Stimulated activated CD4-positive, alpha-beta T cell treated with anti-CD3 and anti-CD28 coated beads, TNF-alpha, amount 100 ng/mL, for 48 hours (primary cell): ENCODE results near the gene GGTA1.
A peak's percentile ranks its signal among the peaks of the same experiment; 100 is the strongest.
"Not testable (repeated sequence)": the region's sequence is repeated elsewhere in the genome, so short reads cannot be mapped to it uniquely, and the experiment has no call there.

ENCODE experiments used
- DNase-seq, 3 donors: peaks; one replicate each; pipeline ENCODE4 v3.0.0-alpha.2; 2020; ENCODE audit warnings: low read depth in 3 of 3

GGTA1 gene

DNA sequence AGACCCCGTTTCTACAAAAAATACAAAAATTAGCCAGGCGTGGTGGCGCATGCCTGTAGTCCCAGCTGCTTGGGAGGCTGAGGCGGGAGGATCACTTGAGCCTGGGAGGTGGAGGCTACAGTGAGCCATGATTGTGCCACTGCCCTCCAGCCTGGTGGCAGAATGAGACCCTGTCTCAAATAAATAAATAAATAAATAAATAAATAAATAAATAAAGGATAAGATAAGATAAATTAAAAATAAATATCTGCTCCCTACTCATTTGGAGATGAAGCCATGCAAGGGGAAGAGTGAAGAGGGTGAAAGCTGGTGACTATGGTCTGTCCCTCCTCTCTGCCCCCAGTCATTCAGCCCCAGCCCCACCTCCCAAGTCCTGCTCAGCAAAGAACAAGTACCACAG lies 41.2 kb downstream of the GGTA1 start:
- not testable (repeated sequence) for DNase-seq

DNA sequence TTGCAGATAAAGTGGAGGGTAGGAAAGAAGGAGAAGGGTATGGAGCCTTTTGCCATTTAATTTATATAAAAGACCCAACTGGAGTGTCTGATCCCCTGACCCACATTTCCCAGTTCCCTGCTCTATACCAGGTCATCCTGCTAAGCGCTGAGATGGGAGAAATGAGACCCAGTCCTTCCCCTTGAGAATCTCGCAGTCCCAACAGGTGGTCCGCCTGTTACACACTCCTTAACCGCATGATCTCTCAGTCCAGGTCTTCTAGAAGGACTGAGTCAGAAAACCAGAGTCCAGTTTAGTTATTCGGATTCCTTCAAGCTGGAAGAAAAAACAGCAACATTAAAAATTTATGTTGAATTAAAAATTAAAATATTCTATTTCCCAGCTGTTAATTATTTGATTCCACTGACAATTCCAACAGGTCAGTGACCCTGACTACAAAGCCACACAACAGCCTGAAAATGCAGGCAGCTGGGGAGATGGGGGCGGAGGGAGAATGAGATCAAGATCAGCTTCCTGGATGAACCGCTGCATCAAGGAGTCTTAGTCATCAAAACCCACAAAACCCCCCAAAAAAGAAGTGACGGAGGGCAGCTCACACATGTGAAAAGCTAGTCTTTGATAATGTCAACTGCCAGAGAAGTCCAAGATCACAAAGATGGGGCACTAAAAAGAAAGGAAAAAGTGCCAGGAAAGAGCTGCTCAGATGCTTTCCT lies 44.0 kb downstream of the GGTA1 start:
- DNase-seq: peak; percentile 1 to 10 (median 8)

DNA sequence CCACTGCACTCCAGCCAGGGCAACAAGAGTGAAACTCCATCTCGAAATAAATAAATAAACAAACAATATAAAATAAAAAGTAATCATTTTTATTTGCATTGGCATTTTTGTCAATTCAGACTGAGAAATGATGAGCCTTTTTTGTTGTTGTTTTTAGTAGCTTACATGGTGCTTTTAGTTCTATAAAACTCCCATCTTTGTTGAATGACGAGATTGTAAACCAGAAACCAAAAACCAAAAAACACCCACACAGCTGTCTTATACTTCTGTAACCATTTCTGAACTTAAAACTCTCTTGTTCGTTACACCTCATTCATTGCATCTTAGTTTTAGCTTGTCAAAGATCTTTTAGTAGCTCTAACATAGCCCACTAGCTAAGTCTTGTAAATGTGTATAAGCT lies 44.7 kb downstream of the GGTA1 start:
- DNase-seq: no peak

DNA sequence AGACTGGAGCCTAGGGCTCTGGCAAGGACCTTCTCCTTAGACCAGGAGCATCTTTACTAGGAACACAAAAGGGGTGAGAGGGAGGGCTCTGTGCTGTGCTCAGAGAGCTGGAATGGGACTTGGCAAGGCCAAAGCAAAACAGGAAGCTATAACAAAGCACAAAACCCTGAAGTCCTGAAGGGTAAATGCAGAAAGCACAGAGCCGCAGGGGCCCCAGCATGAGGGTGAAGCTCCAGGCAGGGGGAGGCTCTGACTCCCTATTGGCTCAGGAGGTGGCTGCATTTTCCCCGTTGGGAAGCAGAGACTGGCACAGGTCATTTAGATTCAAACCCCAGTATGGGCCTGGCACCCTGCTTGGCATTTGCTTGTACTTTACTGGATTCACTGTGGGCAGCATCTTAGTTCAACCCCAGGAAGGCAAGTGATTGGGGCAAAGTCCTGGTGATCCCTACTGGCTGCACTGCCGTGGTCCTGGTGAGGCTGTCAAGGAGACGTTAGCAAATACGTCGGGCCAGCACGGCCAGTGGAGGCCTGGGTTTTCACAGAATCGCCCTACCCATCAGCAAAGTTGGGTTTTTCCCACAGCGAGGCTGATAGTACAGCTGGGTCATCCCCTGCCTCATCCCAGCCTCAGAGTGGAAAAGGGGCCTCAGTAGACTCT lies 46.3 kb downstream of the GGTA1 start:
- no peak for DNase-seq

DNA sequence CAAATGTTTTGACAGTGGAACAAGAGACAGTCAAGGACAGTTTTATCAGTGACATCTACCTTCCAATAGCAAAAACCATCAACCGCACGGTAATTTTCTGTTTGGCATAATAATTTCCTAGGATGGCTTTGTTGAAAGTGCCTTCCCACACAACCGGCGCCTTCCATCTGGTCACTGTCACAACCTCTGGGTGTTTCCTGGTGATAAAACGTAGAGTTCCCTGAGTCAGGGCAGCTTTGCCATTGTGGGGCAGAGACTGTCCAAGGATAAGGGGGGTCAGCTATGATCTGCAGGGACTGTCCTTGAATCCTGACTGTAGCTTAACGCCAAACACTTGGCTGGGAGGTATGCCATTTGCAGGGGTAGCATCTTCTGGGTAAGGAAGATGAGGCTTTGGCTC lies 47.6 kb downstream of the GGTA1 start:
- DNase-seq: no peak

DNA sequence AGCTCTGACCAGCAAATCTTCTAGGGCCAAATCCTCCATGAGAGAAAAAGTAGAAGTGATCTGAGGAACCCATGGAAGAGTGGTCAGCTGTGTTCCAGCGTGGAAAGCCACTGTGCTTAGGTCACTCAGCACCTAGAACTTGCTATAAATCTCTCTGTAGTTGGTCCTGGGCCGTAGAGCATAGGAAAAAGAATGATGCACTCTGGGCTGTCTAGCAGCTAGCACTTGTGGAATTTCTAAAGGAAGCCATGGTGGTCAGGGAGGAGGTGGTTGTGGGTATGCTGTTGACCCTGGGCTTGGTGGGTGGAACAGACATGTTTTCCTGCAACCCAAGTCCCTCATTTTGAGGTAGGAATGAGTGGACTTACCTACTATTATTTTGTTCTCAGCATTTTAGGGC lies 48.1 kb downstream of the GGTA1 start:
- no peak for DNase-seq

DNA sequence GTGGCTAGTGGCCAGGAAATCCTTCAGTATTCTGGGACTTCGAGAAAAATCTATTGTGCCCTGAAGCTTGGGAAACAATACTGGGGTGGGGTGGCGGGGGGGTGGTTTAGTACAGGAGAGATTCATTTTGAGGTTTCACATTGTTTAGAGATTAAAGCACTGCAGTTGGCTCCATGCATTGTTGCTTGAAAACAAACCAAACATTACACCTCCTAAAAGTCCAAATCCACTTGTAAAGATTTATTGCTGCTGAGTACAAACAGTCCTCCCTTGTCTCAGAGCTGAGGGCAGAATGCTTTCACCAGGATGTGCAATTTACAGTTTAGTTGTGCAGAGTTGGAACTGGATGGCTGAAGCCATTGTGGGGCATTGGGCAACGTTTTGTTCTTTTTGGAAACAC lies 49.4 kb downstream of the GGTA1 start:
- no peak for DNase-seq

DNA sequence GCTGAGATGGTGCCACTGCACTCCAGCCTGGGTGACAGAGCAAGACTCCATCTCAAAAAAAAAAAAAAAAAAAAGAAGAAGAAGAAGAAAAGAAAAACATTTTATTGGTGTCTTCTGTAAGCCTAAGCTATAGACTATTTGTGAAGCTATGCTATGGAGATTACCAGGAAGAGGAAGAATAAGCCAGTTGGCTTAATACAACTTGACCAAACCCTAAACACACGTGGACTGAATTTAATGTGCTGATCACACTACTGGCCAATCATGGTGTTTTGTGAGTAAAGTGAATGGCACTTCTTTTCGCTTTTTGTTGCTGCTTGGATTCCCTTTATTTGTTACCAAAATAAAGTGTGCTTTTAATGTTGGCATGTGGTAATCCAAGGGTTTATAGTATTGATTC lies 49.9 kb downstream of the GGTA1 start:
- DNase-seq: no peak

DNA sequence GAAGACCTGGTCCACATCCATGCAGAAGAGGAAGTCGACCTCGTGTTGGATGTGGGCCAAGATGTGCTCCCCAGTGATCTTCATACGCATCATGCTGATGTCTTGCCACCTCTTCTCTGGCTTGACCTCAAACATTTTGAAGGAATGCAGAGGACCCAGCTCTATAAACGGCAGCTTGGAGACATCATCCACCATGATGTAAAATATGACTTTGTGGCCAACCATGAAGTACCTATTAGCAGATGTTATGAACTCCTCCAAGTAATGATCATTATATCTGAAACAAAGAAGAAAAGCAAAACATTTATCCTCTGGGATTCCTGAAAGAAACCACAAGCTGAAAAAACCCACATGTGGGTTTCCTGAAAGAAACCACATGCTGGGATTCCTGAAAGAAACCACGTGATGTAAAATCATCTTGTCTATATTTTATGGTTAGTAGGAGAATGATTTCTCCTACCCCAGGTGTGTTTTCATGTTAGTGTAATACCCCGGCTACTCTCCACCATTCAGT lies 52.3 kb downstream of the GGTA1 start:
- DNase-seq: no peak

DNA sequence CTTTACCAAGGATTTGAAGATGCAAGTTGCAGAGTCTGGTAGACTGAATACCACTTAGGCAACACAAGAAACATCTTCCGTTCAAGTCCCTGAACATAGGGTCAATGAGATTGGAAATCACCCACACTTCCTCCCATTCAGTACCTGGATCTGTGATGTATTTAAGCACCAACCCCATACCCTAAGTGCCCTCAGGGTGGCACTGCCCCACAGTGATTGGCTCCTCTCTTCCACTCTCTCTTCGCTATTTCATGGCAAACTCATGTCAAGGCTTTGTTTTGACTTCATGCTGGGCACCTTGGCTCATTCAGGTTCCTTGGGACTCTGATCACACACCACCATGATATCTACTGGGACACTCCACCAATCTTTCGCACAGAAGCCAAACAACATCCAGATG lies 53.7 kb downstream of the GGTA1 start:
- no peak for DNase-seq

DNA sequence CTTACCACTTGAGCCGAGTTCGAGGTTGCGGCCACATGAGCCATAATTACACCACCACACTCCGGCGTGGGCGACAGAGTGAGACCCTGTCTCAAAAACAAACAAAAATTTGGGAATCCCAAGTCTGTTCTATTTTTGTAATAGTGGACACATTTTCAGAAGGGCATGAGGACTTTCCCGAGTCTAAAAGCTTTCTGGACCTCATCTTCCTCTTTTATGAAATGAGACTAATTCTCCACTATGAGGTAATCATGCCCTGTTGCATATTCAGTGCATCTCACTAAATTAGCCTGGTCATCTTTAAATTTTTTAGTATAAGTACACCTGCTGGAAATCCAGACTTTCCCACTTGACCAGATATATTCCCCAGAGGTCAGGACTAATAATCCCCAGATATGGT lies 55.7 kb downstream of the GGTA1 start:
- no peak for DNase-seq

DNA sequence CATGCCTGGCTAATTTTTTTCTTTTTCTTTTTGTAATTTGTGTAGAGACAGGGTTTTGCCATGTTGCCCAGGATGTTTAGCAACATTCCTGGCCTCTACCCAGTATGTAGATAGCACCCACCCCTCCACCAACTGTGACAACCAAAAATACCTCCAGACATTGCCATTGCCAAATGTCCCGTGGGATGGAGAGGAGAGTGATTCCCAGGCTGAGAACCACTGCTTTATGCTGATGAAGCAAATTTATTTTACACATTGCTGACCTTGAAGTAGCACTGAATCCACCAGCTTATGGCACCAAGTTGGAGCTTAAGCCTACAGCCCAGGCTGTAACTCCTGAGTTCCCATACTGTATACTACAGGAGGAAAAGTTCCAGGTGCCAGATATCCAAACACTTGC lies 58.5 kb downstream of the GGTA1 start:
- DNase-seq: no peak

DNA sequence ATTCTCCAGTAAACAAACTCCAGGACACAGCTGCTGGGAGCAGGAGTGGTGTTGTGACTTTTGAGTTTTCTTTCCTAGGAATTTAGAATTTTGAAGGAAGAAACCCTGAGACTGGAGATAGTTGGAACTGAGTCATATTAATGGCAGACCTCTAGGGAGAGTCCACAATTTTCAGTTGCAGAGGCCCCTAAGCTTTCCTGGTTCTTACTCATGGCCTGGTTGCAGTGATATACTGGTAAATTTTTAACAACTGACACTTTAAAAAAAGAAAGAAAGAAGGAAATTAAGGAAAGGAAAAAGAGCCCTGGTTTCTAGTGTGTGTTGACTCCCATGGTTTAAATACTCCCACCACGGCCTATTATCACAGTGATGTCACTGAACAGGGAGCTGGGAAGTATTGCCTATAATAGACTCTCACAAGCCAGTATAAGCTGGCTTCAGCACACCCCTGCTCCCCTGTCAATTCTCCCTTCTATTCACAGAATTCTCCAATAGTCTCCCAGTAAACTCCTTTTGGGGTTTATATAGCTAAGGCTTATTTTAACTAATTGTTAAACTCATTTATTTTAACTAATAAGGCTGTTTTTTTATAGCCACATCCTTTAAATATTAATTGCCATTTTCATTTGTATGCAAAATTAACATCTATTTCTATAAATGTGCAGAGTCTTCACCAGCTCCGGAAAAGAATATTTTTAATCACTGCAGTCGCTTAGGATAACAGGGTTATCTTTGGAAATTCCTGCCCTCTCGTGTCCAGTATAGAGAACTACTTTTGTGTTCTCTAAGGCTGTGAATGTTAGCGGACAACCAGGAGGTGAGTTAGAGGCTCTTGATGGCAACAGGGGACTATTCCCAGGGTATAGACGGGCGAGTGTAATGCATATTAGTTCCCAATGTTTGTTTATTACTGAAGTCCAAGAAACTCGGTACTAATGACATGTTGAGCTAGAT lies 59.7 kb downstream of the GGTA1 start:
- no peak for DNase-seq

DNA sequence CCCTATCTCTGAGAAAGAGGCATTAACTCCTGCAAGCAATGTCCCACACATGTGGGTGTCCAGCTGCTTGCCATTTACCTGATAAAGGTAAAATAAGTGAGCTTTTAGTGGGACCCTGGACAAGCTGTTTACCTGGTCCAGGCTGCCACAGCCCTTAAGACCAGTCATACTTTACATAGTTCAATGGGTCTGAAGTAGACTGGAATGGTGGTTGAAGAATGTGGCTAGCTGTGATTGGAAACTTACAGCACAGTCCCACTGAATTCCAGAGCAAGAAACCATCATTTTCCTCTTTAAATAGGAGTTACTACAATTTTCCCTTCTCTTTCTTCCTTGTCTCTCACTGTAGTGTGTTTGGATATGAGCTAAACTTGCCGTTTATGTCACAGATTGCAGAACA lies 60.6 kb downstream of the GGTA1 start:
- DNase-seq: no peak

DNA sequence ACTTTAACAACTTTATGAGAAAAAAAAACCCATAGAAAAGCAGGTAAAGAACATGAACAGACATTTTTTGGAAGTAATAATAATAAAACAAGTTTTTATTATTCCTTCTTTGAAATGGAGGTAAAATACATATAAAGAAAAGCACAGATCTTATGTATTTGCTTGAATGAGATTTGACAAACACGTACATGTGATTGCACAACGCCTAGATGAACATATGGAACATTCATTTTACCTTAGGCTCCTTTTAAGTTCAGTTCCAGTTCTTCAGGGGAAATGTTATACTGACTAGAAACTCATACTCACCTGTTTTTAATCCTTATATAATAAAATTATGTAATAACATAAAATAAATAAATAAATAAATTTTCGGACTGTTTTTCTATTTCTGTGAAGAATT lies 61.8 kb downstream of the GGTA1 start:
- DNase-seq: no peak

DNA sequence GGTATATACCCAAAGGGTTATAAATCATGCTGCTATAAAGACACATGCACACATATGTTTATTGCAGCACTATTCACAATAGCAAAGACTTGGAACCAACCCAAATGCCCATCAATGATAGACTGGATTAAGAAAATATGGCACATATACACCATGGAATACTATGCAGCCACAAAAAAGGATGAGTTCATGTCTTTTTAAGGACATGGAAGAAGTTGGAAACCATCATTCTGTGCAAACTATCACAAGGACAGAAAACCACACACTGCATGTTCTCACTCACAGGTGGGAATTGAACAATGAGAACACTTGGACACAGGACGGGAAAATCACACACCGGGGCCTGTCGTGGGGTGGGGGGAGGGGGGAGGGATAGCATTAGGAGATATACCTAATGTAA lies 62.6 kb downstream of the GGTA1 start:
- not testable (repeated sequence) for DNase-seq

DNA sequence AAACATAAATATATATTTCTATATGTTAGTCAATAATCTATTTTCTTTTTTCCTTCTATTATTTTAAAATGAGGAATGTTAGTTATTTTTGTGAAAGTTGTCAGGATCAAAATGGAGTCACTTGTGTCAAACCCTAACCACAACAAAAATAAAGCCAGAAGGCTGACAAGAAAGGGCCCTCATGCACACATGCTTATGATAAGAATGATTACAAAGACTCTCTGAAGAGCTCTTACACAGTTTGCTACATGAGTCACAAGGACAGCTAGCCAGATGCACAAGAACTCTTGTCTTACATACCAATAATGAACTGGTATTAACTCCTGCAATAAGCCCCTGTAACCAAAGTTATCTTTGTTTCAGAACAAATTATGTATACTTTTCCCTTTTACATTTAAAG lies 64.7 kb downstream of the GGTA1 start:
- DNase-seq: no peak

DNA sequence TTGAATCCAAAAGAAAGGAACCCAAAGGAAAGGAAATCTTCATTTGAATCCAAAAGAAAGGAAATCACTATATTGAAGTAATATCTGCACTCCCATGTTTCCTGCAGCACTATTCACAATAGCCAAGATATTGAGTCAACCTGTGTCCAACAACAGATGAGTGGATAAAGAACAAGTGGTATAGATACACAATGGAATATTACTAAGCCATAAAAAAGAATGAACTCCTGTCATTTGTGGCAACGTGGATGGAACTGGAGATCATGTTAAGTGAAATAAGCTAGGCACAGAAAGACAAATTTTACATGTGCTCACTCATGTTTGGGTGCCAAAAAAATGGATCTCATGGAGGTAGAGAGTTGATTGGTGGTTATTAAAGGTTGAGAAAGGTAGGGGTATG lies 71.7 kb downstream of the GGTA1 start:
- DNase-seq: no peak

DNA sequence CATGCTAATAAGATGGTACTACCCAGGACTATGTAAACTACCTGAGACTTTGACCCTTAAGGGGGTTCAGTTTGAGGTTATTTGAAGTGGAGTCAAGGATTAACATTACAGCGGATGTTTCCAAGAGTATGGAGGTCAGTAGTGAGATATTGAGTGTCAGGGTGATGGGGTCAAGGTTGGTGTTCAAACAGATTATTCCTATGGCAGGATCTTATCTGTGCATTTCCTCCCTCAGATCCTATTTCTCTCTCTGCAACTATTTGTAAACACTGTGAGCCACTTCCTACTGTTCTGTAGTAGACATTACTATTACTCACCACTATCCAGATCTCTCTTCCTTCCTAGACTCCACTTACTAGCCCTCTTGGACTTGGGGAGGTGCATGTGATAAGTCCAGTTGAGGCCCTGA lies 75.6 kb downstream of the GGTA1 start:
- no peak for DNase-seq

DNA sequence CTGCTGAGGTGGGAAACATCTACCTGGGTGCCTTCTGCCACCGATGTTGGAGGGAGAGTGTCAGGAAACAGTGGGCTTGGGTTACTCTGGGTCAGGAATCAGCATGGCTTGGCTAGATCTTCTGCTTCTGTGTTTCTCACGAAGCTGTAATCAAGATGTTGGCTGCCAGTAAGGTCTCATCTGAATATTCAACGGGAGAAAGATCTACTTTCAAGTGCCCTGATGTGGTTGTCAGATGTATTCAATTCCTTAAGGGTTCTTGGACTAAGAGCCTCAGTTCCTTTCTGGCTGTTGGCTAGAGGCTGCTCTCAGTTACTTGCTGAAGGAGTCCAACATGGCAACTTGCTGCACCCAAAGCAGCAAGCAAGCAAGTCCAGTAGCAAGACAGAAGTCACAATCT lies 87.7 kb downstream of the GGTA1 start:
- DNase-seq: no peak

DNA sequence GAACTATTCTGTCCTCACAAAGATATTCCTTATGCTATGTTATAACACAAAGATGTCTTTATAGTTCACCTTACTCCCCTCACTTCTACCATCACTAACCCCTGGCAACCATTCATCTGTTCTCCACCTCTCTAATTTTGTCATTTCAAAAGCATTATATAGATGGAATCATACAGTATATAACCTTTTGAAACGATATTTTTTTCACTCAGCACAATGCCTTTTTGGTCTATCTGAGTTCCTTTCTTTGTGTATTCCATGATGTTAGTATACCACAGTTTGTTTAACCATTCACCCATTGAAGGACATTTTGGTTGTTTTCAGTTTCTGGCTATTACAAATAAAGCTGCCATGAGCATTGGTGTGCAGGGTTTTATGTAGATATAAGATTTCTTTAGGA lies 93.7 kb downstream of the GGTA1 start:
- DNase-seq: no peak
